Spleen (tissue), 11 donors: ENCODE data around the gene DAB1. TPM values are rescaled to one million over a fixed set of nuclear protein-coding genes. Genes with fewer than 3 reads are reported as not detected.

Experiments used
- DNase-seq: peaks from one replicate; pipeline ENCODE4 v3.0.0-alpha.2; 2020
- H3K27ac ChIP-seq, 8 donors: fragments of 200-600 bp; sonication (generic) in 7 of 8; 1 replicate in 4 of 8; 2 replicates in 4 of 8; pipeline versions ENCODE4 v1.5.0 to v1.8.0; 2016 to 2021; ENCODE audit warnings: inconsistent platforms in 4 of 8, mild to moderate bottlenecking in 4 of 8, moderate library complexity in 1 of 8
- H3K27me3 ChIP-seq, 7 donors: fragments of 200-600 bp; sonication (generic) in 6 of 7; replicated peaks in 1 of 7; 1 replicate in 4 of 7; 2 replicates in 3 of 7; pipeline versions ENCODE4 v1.5.0 to v1.8.0; 2016 to 2021; ENCODE audit warnings: inconsistent platforms in 3 of 7, mild to moderate bottlenecking in 1 of 7
- H3K36me3 ChIP-seq, 6 donors: fragments of 200-600 bp; sonication (generic) in 5 of 6; 1 replicate in 4 of 6; 2 replicates in 2 of 6; pipeline versions ENCODE4 v1.5.0 to v1.8.0; 2016 to 2021; ENCODE audit warnings: inconsistent platforms in 2 of 6
- H3K4me1 ChIP-seq, 6 donors: fragments of 200-600 bp; sonication (generic) in 5 of 6; 1 replicate in 3 of 6; 2 replicates in 3 of 6; pipeline versions ENCODE4 v1.5.0 to v1.8.0; 2016 to 2021; ENCODE audit warnings: inconsistent platforms in 3 of 6
- H3K4me3 ChIP-seq, 8 donors: fragments of 200-600 bp; sonication (generic) in 7 of 8; 1 replicate in 4 of 8; 2 replicates in 4 of 8; pipeline versions ENCODE4 v1.5.0 to v1.8.0; 2016 to 2021; ENCODE audit warnings: inconsistent platforms in 4 of 8, mild to moderate bottlenecking in 4 of 8, moderate library complexity in 2 of 8
- H3K9me3 ChIP-seq, 8 donors: fragments of 200-600 bp; sonication (generic) in 7 of 8; 1 replicate in 4 of 8; 2 replicates in 4 of 8; pipeline versions ENCODE4 v1.5.0 to v1.8.0; 2016 to 2021; ENCODE audit warnings: inconsistent platforms in 4 of 8
- POLR2A ChIP-seq, 3 donors: fragments of 450-650 bp; IDR thresholded peaks; one replicate each; pipeline ENCODE4 v1.5.1; 2017; ENCODE audit warnings: antibody characterized with exemption in 3 of 3, mild to moderate bottlenecking in 1 of 3
- POLR2AphosphoS5 ChIP-seq, 3 donors: sonication (generic); formaldehyde crosslinking; IDR thresholded peaks; one replicate each; pipeline ENCODE4 v1.5.1; 2017; ENCODE audit warnings: antibody characterized with exemption in 3 of 3
- WGBS, 5 donors: extraction: QIAGEN DNeasy Blood & Tissue Kit in 3 of 5; methylation state at CpG; one replicate each; pipeline versions ENCODE4 v1.1.5 to v1.1.7; 2013 to 2018; 5-methylcytosine and 5-hydroxymethylcytosine counted together
- intact Hi-C: fragments of 100-400 bp; cut with DNase I; formaldehyde crosslinking; loops from one replicate; pipeline ENCODE4 v1.15.0; 2023; ENCODE audit warnings: low total_unique reads
- polyA plus RNA-seq, 3 donors: library from polyadenylated mRNA; stranded (reverse); fragments of 200-250 nt; gene quantifications; one replicate each; pipeline ENCODE4 v1.2.1, GENCODE V29; 2013
- total RNA-seq, 7 donors: library from RNA; depleted of rRNA in 3 of 7; stranded (reverse); fragments of >200 nt in 3 of 7; fragmentation: NEBNext Ultra II Directional in 4 of 7; extraction: Animal tissue kit (Norgen Biotek cat#: 25700) in 4 of 7; gene quantifications; one replicate each; pipeline versions ENCODE4 v1.1.0 to v1.2.1, GENCODE V29; 2016 to 2021
- TF ChIP-seq, protein P1 (sequence below), 11 experiments: fragments of 200-600 bp in 7 of 11; fragments of 450-650 bp in 4 of 11; sonication (generic) in 4 of 11; IDR thresholded peaks in 8 of 11; conservative IDR thresholded peaks in 3 of 11; 1 replicate in 7 of 11; 2 replicates in 4 of 11; pipeline versions ENCODE4 v1.4.0 to v1.8.0; 2016 to 2021; ENCODE audit warnings: antibody characterized with exemption in 11 of 11, inconsistent platforms in 4 of 11, mild to moderate bottlenecking in 1 of 11
- donor health status: healthy with polysubstance abuse.
- donor health status: DM: no; HTN: no; CAD: no; lungs with moderate emphysema.
- donor health status: DM: no; HTN: no; CAD: no.
- donor health status: Bipolar disorder and iron deficiency.
- donor health status: healthy.
- donor health status: DM: no; HTN: no; CAD: no.
- donor health status: DM: yes; HTN: yes; CAD: no.

Gene DAB1
- total and polyA plus RNA-seq, 10 donors, result 0.03 to 0.70 (median 0.26) TPM; not detected in 1

DNA sequence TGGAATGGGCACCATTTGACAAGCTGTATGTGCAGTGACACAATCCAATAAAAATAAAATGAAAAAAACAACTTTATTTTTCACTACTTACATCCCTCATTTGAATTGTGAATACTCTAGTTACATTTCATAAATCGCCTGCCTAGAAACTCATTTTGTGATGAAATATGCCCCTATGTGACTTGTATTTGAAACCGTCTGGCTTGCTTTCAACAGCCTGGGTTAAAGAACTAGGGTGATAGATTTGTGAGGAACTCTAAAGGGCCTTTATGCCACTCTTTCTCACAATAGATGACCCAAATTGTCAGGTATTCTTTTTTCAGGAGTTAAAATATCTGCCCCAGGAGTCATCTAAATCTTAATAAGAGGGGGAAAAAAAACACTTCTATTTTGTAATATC is 137.9 kb downstream of the DAB1 start:
- 83 to 93% (median 91%) methylated on average over 2 of the region's 2 CpGs for WGBS, 5 donors
- intact Hi-C loops, result no loop called here

DNA sequence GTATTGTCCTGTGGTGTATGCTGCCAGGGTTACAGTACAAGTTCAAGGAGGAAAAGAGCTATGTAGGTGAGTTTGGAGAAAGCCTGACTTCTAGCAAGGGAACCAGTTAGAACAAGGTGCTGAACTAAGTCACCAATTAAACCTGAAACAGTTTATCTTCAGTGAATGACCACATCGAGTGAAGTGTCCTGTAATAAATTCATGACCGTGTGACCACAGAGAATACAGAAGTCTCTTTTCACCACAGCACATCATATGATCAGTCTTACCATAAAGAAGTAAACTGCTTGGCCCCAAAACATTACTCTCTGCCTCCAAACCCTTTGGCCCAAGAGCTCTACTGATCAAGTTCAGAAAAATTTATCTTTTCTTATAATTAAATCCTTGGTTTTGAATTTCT is 141.4 kb downstream of the DAB1 start:
- Histone ChIP-seq H3K9me3 (no peaks in the 10 kb centered on the region), H3K27ac (no peak overlapping the region), H3K27me3 (peaks cover 0 to 5% (median 0%) of the 10 kb centered on the region in 7 donors), H3K36me3 (no peaks in the 10 kb centered on the region), H3K4me3 (no peak overlapping the region), H3K4me1 (no peaks in the 10 kb centered on the region)
- DNase-seq, result no peak
- intact Hi-C loops, result no loop called here
- WGBS, 5 donors, result 60 to 79% (median 78%) methylated on average over 2 of the region's 2 CpGs
- no peak for TF ChIP-seq POLR2AphosphoS5 (IDR thresholded peaks at IDR 0.05)
- no peak for TF ChIP-seq POLR2A (IDR thresholded peaks at IDR 0.05)
- TF ChIP-seq, protein P1, sequence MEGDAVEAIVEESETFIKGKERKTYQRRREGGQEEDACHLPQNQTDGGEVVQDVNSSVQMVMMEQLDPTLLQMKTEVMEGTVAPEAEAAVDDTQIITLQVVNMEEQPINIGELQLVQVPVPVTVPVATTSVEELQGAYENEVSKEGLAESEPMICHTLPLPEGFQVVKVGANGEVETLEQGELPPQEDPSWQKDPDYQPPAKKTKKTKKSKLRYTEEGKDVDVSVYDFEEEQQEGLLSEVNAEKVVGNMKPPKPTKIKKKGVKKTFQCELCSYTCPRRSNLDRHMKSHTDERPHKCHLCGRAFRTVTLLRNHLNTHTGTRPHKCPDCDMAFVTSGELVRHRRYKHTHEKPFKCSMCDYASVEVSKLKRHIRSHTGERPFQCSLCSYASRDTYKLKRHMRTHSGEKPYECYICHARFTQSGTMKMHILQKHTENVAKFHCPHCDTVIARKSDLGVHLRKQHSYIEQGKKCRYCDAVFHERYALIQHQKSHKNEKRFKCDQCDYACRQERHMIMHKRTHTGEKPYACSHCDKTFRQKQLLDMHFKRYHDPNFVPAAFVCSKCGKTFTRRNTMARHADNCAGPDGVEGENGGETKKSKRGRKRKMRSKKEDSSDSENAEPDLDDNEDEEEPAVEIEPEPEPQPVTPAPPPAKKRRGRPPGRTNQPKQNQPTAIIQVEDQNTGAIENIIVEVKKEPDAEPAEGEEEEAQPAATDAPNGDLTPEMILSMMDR (IDR thresholded peaks at IDR 0.05 in 8 of 11, conservative IDR thresholded peaks at IDR 0.05 in 3 of 11), result no peak

More for the DNA sequence above, 137.9 kb downstream of the DAB1 start:
- DNase-seq, result no peak
- no peak for TF ChIP-seq POLR2AphosphoS5 (IDR thresholded peaks at IDR 0.05)
- TF ChIP-seq, protein P1 (IDR thresholded peaks at IDR 0.05 in 8 of 11, conservative IDR thresholded peaks at IDR 0.05 in 3 of 11), result no peak
- no peak for TF ChIP-seq POLR2A (IDR thresholded peaks at IDR 0.05)
- no peak overlapping the region for H3K27ac ChIP-seq
- H3K9me3 ChIP-seq, result no peaks in the 10 kb centered on the region
- H3K36me3 ChIP-seq, result no peaks in the 10 kb centered on the region
- H3K4me3 ChIP-seq, result no peak overlapping the region
- no peaks in the 10 kb centered on the region for H3K4me1 ChIP-seq
- H3K27me3 ChIP-seq, result peaks cover 0 to 10% (median 0%) of the 10 kb centered on the region in 7 donors

DNA sequence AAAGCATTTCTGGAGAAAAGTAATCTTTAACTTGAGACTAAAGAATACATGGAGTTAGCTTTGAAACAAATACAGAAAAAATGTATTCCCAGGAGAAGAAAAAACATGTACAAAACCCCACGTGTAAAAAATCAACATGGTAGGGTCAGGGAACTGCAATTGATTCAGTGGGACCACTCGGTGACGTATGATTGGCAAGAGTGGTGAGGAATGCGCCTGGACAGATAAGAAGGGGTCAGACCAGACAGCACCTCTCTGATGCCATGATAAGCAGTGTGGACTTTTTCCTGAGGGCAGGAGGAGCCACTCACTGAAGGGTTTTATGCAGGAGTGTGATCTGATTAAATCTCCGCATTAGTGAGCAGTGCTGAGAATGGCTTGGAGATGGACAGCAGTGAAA is 142.5 kb downstream of the DAB1 start:
- intact Hi-C loops, result no loop called here
- H3K36me3 ChIP-seq, result no peaks in the 10 kb centered on the region
- no peaks in the 10 kb centered on the region for H3K9me3 ChIP-seq
- TF ChIP-seq POLR2AphosphoS5 (IDR thresholded peaks at IDR 0.05), result no peak
- TF ChIP-seq POLR2A (IDR thresholded peaks at IDR 0.05), result no peak
- TF ChIP-seq, protein P1 (IDR thresholded peaks at IDR 0.05 in 8 of 11, conservative IDR thresholded peaks at IDR 0.05 in 3 of 11), result no peak
- 67 to 87% (median 84%) methylated on average over 5 of the region's 5 CpGs for WGBS, 5 donors
- H3K27me3 ChIP-seq, result no peaks in the 10 kb centered on the region
- H3K4me1 ChIP-seq, result no peaks in the 10 kb centered on the region
- H3K27ac ChIP-seq, result no peak overlapping the region
- H3K4me3 ChIP-seq, result no peak overlapping the region
- no peak for DNase-seq

DNA sequence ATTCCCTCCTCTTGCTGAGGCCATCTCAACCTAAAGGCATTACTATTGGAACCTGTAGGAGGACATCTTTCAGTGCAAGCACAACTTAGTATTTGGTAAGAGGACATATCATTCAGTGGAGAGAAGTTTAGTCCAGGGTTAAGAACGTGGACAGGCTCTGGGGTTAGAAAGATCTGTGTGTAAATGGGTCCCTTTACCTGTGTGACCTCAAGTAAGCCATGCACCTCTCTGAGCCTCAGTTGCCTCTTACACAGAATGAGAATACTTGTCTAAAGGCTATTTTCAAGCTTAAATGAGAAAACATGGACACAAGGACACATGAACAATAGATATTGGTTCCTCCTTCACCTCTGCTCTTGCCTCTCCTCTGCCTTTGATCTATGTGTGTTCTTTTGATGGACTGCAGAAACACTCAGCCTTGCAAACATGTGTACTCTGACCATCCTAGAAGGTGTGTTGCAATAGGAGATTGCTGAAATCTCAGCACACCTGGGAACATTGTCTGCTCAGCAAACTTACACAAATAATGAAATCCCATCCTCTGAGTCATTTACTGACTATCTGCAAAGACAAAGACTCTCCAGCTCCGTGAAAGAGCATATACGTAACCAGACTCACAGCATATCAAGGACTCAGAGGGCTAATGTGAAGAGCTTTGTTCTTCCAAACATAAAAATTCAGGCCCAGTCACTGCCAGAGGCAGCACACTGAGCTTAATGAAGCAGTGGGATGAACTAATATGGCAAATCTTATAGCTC is 143.8 kb downstream of the DAB1 start:
- no peak overlapping the region for H3K27ac ChIP-seq
- WGBS, 5 donors, result 74 to 84% (median 79%) methylated on average over 3 of the region's 3 CpGs
- no peak for DNase-seq
- no peak overlapping the region for H3K4me3 ChIP-seq
- intact Hi-C loops, result no loop called here
- no peaks in the 10 kb centered on the region for H3K27me3 ChIP-seq
- TF ChIP-seq, protein P1 (IDR thresholded peaks at IDR 0.05 in 8 of 11, conservative IDR thresholded peaks at IDR 0.05 in 3 of 11), result no peak
- TF ChIP-seq POLR2AphosphoS5 (IDR thresholded peaks at IDR 0.05), result no peak
- no peak for TF ChIP-seq POLR2A (IDR thresholded peaks at IDR 0.05)
- H3K36me3 ChIP-seq, result no peaks in the 10 kb centered on the region
- no peaks in the 10 kb centered on the region for H3K4me1 ChIP-seq
- no peaks in the 10 kb centered on the region for H3K9me3 ChIP-seq
